Measurements from ENCODE around the gene UGT1A6. TPM values are rescaled to one million over a fixed set of nuclear protein-coding genes. Genes with fewer than 3 reads are reported as not detected.

UGT1A6 gene
- total and polyA plus RNA-seq, 2 of the 13 experiments (the other 11 are each of a cell fraction or from before 2014, with no cell fraction given) = 0.25 TPM; not detected in 1

DNA sequence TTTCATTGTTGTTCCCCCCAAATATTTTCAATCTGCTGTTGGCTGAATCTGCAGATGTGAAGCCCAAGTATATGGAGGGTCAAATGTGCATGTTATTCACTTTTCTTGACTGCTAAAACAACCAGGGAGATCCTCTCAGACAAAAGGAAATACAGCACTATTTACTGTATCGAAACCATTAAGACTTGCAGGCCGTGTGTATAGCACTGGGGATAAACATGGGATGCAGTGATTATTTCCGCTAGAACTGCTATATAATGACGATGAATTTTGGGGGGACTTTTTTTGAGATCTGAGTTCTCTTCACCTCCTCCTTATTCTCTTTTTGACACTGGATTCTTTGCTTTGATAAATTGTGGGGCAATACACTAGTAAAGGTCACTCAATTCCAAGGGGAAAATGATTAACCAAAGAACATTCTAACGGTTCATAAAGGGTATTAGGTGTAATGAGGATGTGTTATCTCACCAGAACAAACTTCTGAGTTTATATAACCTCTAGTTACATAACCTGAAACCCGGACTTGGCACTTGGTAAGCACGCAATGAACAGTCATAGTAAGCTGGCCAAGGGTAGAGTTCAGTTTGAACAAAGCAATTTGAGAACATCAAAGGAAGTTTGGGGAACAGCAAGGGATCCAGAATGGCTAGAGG lies 63.9 kb downstream of the UGT1A6 start (continued):
- TF ChIP-seq CREB1 (IDR thresholded peaks at IDR 0.05) = peak; percentile 67
- TF ChIP-seq CREB1 (CRISPR knock-in tag; IDR thresholded peaks at IDR 0.05) = peak; percentile 87
- TF ChIP-seq NR2F2 (IDR thresholded peaks at IDR 0.05; ENCODE audit: borderline replicate concordance, low read depth) = peak; percentile 100
- TF ChIP-seq, protein P1, sequence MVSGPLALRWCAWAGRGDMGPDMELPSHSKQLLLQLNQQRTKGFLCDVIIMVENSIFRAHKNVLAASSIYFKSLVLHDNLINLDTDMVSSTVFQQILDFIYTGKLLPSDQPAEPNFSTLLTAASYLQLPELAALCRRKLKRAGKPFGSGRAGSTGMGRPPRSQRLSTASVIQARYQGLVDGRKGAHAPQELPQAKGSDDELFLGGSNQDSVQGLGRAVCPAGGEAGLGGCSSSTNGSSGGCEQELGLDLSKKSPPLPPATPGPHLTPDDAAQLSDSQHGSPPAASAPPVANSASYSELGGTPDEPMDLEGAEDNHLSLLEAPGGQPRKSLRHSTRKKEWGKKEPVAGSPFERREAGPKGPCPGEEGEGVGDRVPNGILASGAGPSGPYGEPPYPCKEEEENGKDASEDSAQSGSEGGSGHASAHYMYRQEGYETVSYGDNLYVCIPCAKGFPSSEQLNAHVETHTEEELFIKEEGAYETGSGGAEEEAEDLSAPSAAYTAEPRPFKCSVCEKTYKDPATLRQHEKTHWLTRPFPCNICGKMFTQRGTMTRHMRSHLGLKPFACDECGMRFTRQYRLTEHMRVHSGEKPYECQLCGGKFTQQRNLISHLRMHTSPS (CRISPR knock-in tag; IDR thresholded peaks at IDR 0.05; ENCODE audit: low read depth) = peak; percentile 45; the same call in 1 of the 2 replicates
- TF ChIP-seq, protein P2, sequence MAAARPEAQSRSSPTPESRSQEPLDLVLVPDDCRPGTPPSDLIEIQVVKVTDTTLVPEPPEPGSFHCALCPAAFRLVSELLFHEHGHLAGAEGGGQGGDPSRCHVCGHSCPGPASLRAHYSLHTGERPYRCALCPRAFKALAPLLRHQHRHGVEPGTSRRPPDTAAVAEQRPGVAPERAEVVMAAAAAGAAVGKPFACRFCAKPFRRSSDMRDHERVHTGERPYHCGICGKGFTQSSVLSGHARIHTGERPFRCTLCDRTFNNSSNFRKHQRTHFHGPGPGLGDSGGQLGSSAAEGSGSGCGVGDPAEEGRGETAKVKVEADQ (CRISPR knock-in tag; IDR thresholded peaks at IDR 0.05; ENCODE audit: borderline replicate concordance) = 0 out of 2 replicates have a peak, but pooled peaks have one; percentile 26
- peak; percentile 43; the same call in 1 of the 2 replicates for TF ChIP-seq YEATS2 (CRISPR knock-in tag; IDR thresholded peaks at IDR 0.05; ENCODE audit: borderline replicate concordance)
- TF ChIP-seq FOXK2 (IDR thresholded peaks at IDR 0.05) = 0 out of 2 replicates have a peak, but pooled peaks have one; percentile 31
- peak; percentile 92 for TF ChIP-seq KDM1A (CRISPR knock-in tag; IDR thresholded peaks at IDR 0.05)
- TF ChIP-seq HOXA3 (CRISPR knock-in tag; IDR thresholded peaks at IDR 0.05) = peak; percentile 52; the same call in 1 of the 2 replicates
- 0 out of 2 replicates have a peak, but pooled peaks have one; percentile 51 for TF ChIP-seq ZSCAN21 (CRISPR knock-in tag; IDR thresholded peaks at IDR 0.05; ENCODE audit: borderline replicate concordance)
- TF ChIP-seq TAF15 (IDR thresholded peaks at IDR 0.05; ENCODE audit: low read depth, low read length, poor library complexity, severe bottlenecking) = no peak
- no peak for TF ChIP-seq ZNF3 (CRISPR knock-in tag; IDR thresholded peaks at IDR 0.05)
- TF ChIP-seq, protein P3, sequence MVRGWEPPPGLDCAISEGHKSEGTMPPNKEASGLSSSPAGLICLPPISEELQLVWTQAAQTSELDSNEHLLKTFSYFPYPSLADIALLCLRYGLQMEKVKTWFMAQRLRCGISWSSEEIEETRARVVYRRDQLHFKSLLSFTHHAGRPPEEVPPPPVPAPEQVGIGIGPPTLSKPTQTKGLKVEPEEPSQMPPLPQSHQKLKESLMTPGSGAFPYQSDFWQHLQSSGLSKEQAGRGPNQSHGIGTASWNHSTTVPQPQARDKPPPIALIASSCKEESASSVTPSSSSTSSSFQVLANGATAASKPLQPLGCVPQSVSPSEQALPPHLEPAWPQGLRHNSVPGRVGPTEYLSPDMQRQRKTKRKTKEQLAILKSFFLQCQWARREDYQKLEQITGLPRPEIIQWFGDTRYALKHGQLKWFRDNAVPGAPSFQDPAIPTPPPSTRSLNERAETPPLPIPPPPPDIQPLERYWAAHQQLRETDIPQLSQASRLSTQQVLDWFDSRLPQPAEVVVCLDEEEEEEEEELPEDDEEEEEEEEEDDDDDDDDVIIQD (CRISPR knock-in tag; IDR thresholded peaks at IDR 0.05; ENCODE audit: low read depth) = peak; percentile 81; the same call in 1 of the 2 replicates
- no peak for TF ChIP-seq NPAS2 (CRISPR knock-in tag; IDR thresholded peaks at IDR 0.05; ENCODE audit: borderline replicate concordance)
- no peak for TF ChIP-seq KLF6 (CRISPR knock-in tag; IDR thresholded peaks at IDR 0.05)
- TF ChIP-seq HHEX (CRISPR knock-in tag; IDR thresholded peaks at IDR 0.05) = peak; percentile 100
- peak in 1 of 2 experiments; percentile 88; a peak in 2 of 4 replicates for TF ChIP-seq KLF16 (CRISPR knock-in tag; IDR thresholded peaks at IDR 0.05)
- TF ChIP-seq ZBTB38 (CRISPR knock-in tag; IDR thresholded peaks at IDR 0.05) = no peak
- TF ChIP-seq KDM5B (CRISPR knock-in tag; IDR thresholded peaks at IDR 0.05; ENCODE audit: borderline replicate concordance) = no peak
- no peak for TF ChIP-seq ZNF552 (CRISPR knock-in tag; IDR thresholded peaks at IDR 0.05; ENCODE audit: borderline replicate concordance)
- TF ChIP-seq, protein P4, sequence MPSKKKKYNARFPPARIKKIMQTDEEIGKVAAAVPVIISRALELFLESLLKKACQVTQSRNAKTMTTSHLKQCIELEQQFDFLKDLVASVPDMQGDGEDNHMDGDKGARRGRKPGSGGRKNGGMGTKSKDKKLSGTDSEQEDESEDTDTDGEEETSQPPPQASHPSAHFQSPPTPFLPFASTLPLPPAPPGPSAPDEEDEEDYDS (CRISPR knock-in tag; IDR thresholded peaks at IDR 0.05) = peak; percentile 39; the same call in 1 of the 2 replicates
- TF ChIP-seq NR2F1 (CRISPR knock-in tag; IDR thresholded peaks at IDR 0.05) = peak; percentile 96 to 99
- TF ChIP-seq RAD21 (CRISPR knock-in tag; IDR thresholded peaks at IDR 0.05) = no peak
- TF ChIP-seq, protein P5, sequence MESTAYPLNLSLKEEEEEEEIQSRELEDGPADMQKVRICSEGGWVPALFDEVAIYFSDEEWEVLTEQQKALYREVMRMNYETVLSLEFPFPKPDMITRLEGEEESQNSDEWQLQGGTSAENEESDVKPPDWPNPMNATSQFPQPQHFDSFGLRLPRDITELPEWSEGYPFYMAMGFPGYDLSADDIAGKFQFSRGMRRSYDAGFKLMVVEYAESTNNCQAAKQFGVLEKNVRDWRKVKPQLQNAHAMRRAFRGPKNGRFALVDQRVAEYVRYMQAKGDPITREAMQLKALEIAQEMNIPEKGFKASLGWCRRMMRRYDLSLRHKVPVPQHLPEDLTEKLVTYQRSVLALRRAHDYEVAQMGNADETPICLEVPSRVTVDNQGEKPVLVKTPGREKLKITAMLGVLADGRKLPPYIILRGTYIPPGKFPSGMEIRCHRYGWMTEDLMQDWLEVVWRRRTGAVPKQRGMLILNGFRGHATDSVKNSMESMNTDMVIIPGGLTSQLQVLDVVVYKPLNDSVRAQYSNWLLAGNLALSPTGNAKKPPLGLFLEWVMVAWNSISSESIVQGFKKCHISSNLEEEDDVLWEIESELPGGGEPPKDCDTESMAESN (CRISPR knock-in tag; conservative IDR thresholded peaks at IDR 0.05) = peak; percentile 77
- no peak for TF ChIP-seq AGO1 (IDR thresholded peaks at IDR 0.05; ENCODE audit: low read depth, low read length, poor library complexity, severe bottlenecking)

Data from HepG2 (cell line).